HG02763 (cell line): ENCODE results near the gene GUCY1A1.

ENCODE experiments used
- ATAC-seq: cut with Tn5 transposase; IDR thresholded peaks from one replicate; pipeline ENCODE4 v1.9.1; 2021; ENCODE audit warnings: mild to moderate bottlenecking, moderate library complexity; ENCODE audit not compliant: unreplicated experiment

Gene GUCY1A1

DNA sequence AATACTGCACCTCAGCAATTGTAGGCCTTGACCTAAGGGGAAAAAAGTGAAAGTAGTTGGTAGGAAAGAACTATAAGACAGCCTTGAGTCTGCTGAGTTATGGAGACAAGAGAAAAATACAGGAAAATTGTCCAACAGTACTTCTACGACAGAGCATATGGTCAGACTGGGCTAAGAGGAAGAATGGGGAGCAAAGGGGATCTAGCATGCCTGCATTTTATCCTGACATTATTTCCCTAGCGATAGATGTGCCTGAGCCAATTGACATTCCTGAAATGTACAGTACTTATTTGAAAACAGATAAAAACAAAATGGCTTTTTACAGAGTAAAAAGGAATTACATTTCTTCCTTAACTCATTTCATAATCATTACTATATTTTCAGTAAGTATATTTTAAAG lies 22.2 kb downstream of the GUCY1A1 start:
- no peak for ATAC-seq

DNA sequence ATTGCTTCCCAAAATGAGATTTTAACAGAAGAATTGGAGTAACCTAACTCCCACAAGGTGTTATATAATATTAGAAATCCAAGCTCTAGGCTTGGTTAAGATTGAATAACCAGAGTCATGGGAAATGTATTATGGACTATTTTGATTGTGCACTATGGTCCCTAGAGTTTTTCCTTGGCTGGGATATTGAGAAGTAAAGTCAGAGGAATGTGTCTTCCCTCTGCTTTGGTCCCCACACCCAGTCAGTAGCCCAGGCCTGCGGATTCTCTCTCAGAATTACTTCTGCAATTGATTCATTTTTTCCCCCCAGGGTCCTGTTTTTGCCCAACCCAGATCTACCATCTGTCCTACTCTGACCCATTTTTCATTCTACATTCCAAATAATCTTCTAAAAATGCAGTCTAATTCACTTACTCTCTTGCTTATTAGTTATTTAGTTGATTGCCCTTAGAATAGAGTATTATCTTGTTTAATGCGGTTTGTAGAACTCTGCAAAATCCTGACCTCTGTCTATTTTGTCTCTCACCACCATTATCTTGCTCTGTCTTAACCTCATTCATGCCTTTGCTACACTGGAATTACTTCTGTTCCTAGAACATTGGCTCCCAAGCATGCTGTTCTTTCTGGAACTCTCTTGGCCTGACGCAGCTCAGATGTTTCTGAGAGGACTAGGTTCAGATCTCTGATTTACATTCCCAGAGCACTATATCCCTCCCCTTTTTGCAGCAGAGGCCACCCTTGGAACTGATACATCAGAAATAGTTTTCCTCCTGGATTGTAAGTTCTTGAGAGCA lies 23.6 kb downstream of the GUCY1A1 start:
- ATAC-seq: no peak

GRCh38 chr4:155692361-155692760 lies 25.7 kb downstream of the GUCY1A1 start:
- ATAC-seq: no peak

DNA sequence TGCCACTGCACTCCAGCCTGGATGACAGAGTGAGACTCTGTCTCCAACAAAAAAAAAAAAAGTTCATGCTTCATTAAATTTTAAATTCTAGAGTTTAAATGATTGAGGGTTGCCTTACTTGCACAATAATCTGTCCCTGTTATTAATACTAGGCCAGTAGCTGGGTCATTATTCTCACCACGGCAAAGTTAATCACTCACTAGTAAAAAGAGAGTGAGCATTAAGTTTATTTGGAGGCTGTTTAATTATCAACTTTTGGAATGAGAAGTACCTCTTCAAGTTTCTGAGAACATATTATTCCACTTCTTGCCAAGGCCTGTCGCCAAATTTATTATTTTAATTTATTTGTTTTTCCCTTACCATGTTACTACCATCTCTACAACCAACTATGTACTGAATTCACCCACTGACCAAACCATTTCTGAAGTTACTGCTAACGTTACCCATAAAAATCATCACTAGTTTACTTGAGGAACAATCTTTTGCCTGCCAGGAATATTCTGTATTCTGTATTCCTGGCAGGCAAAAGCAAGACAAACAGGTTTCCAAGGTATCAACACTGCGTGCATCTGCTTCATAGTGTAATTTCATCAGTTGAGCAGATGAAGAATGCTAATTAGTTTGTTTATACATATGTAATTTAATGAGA lies 26.5 kb downstream of the GUCY1A1 start:
- ATAC-seq: no peak

GRCh38 chr4:155694100-155694785 lies 27.6 kb downstream of the GUCY1A1 start:
- ATAC-seq: no peak

DNA sequence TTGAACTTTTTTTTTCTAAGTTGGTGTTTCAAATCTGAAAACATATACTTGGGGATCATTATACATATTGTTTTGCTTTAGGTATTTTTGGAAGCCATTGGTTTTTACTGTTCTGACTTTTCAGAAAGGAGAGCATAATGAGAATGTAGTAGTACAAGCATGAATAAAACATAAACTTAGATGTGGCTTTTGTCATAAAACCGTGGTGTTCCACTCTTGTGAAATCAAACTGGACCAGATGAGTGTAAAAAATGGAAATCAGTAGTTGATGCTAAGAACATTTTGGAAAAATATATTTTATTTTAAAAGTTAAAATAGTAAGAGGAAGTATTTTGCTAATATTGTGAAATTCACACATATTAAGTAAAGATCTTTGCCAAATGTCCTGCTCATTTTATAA lies 29.6 kb downstream of the GUCY1A1 start:
- ATAC-seq: no peak

DNA sequence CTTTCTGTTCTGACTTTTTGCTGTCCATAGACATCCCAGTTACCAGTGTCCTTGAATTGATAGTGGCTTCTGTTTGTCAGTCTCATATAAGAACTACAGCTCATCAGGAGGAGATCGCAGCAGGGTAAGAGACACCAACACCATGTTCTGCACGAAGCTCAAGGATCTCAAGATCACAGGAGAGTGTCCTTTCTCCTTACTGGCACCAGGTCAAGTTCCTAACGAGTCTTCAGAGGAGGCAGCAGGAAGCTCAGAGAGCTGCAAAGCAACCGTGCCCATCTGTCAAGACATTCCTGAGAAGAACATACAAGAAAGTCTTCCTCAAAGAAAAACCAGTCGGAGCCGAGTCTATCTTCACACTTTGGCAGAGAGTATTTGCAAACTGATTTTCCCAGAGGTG lies 30.1 kb downstream of the GUCY1A1 start:
- ATAC-seq: no peak

DNA sequence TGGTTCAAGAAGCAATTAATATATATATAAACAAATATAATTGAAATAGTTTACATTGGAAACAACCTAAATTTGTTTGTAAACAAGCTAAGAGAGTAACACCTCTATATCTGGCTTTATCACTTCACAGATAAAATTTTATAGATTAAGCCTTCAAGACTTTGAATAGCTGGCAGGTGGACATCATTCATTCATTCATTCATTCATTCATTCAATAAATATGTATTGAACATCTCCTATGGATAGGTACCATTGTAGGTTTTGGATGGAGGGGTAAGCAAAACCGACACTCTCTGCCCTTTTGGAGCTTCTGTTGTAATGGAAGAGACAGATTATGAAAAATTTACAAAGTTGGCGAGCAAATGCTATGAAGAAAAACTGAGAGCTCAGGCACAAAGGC lies 35.2 kb downstream of the GUCY1A1 start:
- ATAC-seq: no peak

DNA sequence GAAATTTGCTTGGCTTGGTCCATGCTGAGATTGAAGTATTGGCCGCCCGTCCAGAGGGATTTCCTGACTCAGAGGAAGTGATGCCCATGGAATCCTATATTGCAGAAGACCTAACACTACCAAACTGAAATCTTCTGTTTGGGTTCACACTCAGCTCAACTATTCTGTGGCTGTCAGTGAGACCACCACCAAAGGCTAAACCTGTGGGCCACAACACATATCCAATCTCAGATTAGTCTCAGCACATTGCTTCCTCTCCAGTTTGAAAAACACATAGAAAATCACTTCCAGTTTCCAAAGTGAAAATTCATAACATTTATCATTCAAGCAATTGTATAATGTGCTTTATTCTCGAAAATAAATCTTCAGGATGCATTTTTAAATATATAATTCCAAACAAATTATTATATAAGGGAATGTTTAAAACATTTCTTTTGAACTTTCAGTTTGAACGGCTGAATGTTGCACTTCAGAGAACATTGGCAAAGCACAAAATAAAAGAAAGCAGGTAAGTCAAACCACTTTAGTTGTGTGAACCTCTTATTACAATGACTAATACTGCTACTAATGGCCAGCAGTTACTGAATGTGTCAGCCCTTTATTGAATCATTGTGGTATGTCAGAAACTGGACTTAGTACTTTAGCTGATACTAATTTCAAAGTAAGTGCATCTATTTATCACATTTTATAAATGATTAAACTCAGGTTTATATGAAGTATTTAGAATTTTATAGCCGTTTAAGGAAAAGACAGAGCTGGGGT lies 37.0 kb downstream of the GUCY1A1 start:
- ATAC-seq: no peak

GRCh38 chr4:155704841-155705404 lies 38.3 kb downstream of the GUCY1A1 start:
- ATAC-seq: no peak

DNA sequence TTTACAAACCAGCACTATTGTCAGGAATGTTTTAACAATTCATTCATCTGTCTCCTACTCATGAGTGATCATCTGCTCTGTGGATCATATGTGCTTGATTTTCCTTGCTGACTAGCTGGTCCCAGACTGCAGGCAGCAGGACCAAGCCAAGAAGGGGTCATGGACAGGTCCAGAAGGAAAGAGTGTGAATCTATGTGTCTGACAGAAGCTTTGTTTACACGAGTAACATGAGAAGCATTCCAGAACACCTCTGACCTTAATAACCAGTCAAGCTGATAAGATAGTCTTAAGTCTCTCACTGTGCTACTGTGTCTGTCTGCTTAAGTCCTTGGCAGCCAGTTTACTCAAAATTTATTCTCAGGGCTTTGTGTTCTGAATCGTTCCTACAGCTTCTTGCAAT lies 39.0 kb downstream of the GUCY1A1 start:
- no peak for ATAC-seq

DNA sequence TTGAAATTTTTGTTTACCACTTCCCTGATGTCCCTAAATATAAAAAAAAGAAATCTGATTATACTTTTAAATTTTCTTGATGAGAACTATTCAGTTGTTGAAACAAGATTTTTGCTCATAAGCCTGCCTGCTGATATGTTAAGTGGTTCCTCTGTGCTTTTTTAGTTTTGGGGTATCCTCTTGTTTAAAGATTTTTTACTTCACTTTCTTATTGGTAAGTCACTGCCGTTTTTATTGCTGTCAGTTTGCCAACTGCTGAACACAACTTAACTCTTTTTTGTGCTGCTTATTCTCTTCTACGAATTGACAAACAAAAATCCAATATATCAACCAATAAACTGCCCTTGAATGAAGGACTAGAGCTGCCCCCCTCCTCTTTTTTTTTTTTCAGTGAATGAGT lies 39.5 kb downstream of the GUCY1A1 start:
- ATAC-seq: no peak

DNA sequence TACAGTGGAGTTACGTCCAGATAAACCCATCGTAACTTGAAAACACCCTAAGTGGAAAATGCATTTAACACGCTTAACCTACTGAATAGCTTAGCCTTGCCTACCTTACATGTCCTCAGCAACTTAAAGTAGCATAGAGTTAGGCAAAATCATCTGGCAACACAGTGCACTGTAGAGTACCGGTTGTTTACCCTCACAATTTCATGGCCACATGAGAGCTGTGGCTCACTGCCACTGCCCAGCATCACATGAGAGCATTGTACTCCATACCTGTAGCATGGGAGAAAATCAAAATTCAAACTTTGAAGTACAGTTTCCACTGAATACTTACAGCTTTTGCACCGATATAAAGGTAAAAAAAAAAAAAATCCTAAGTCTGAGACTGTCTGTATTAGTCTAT lies 40.6 kb downstream of the GUCY1A1 start:
- ATAC-seq: no peak

DNA sequence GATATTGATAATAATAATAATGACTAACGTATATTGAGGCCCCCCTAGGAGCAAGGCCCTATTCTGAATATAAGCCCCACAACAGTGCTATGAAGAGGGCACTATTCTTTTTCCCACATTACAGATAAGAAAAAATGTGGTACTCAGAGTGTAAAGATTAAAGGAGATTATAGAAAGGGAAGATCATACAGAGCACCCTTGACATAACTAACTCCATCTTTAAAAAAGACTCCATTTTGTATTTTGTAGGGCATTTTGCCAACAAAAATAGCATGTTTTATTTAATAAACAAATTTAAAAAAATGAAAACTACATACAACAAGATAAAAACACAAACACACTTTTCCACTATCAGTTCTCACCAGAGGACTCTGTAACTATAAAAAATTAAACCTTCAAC lies 42.1 kb downstream of the GUCY1A1 start:
- no peak for ATAC-seq

GRCh38 chr4:155709918-155710317 lies 43.3 kb downstream of the GUCY1A1 start:
- no peak for ATAC-seq

GRCh38 chr4:155711556-155711955 lies 44.9 kb downstream of the GUCY1A1 start:
- ATAC-seq: no peak

DNA sequence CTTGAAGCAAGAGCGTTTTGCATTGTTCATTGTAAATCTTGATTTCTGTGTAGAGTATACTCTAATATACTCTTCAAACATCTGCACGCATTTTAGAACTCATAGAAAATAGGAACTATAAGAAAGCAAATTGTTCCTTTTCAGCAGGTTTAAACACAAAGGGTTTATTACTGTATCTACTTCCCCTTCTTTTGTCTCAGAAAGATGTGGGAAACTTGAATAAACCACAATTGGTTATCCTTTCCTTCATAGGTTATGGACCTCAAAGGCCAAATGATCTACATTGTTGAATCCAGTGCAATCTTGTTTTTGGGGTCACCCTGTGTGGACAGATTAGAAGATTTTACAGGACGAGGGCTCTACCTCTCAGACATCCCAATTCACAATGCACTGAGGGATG lies 46.2 kb downstream of the GUCY1A1 start:
- ATAC-seq: no peak

DNA sequence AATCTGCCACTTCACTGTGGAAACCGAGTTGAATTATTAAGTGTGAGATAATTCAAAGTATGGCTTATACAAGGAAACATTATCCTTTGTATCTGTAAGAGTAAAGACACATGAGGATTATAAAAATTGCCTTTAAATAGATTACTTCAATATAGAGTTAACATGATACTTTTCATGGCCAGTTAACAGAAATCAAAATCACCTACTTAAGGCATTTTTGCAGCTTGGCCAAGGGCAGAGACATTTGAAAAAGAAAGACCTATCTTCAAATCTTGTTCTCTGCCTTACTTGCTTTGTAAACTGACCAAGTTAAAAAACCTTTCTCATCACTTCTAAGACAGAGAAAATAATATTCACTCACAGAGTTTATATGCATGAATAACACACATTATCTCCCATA lies 47.3 kb downstream of the GUCY1A1 start:
- ATAC-seq: no peak

- no peak for ATAC-seq
Observed at GRCh38 chr4:155722336-155722735, 55.7 kb downstream of the GUCY1A1 start.

- no peak for ATAC-seq
Observed at GRCh38 chr4:155722816-155723499, 56.3 kb downstream of the GUCY1A1 start.
